ENCODE measurements around the gene DDI2.
"Not testable (repeated sequence)": the region's sequence is repeated elsewhere in the genome, so short reads cannot be mapped to it uniquely, and the experiment has no call there.

DDI2 gene

GRCh38 chr1:15680561-15681348 is 63.5 kb downstream of the DDI2 start:
- no peak for DNase-seq

GRCh38 chr1:15681349-15682292 is 64.4 kb downstream of the DDI2 start:
- DNase-seq = no peak

- DNase-seq = no peak
Measured at GRCh38 chr1:15682936-15683341, 65.7 kb downstream of the DDI2 start.

- no peak for DNase-seq
Measured at GRCh38 chr1:15683345-15684039, 66.2 kb downstream of the DDI2 start.

- peak in 1 of 2 experiments; percentile 59 for DNase-seq
Measured at GRCh38 chr1:15684042-15684461, 66.8 kb downstream of the DDI2 start, which contains the start of gene PLEKHM2. PLEKHM2 (plus strand) TSS chr1:15684320; CDS start chr1:15684559, 239 bp downstream.

- DNase-seq = peak in 1 of 2 experiments; percentile 57
Measured at GRCh38 chr1:15684468-15685291, 67.4 kb downstream of the DDI2 start.

- DNase-seq = no peak
Measured at GRCh38 chr1:15685820-15686219, 68.6 kb downstream of the DDI2 start.

- no peak for DNase-seq
Measured at GRCh38 chr1:15687446-15687845, 70.2 kb downstream of the DDI2 start.

GRCh38 chr1:15690317-15690716 is 73.1 kb downstream of the DDI2 start:
- DNase-seq = no peak

- DNase-seq = no peak
Measured at GRCh38 chr1:15691434-15692032, 74.3 kb downstream of the DDI2 start.

- no peak for DNase-seq
Measured at GRCh38 chr1:15692121-15692682, 74.9 kb downstream of the DDI2 start.

- DNase-seq = no peak
Measured at GRCh38 chr1:15693371-15693770, 76.1 kb downstream of the DDI2 start.

GRCh38 chr1:15696956-15697521 is 79.8 kb downstream of the DDI2 start:
- no peak for DNase-seq

- DNase-seq = no peak
Measured at GRCh38 chr1:15698201-15698600, 80.9 kb downstream of the DDI2 start.

GRCh38 chr1:15699321-15699720 is 82.1 kb downstream of the DDI2 start:
- not testable (repeated sequence) for DNase-seq

GRCh38 chr1:15700508-15700907 is 83.2 kb downstream of the DDI2 start:
- no peak for DNase-seq

- DNase-seq = no peak
Measured at GRCh38 chr1:15701784-15702183, 84.5 kb downstream of the DDI2 start.

GRCh38 chr1:15702722-15703550 is 85.7 kb downstream of the DDI2 start:
- DNase-seq = no peak

GRCh38 chr1:15703562-15703961 is 86.3 kb downstream of the DDI2 start:
- DNase-seq = no peak

All from NCI-H526 (cell line).